ENCODE data around the gene AFAP1.

GRCh38 chr4:7902826-7903225, 36.8 kb downstream of the AFAP1 start:
- TF ChIP-seq CTCF (IDR thresholded peaks at IDR 0.05; ENCODE audit: insufficient read depth, low read depth, low read length) (no peak), EZH2 (IDR thresholded peaks at IDR 0.05; ENCODE audit: insufficient read depth, low read length) (no peak)

Measured in astrocyte (in vitro differentiated cells and primary cell).